AG09319 (cell line): ENCODE measurements around the gene TMEM119.
"Not testable (repeated sequence)": the region's sequence is repeated elsewhere in the genome, so short reads cannot be mapped to it uniquely, and the experiment has no call there.

Experiments
- DNase-seq: peaks from one replicate; pipeline ENCODE4 v3.0.0-alpha.2; 2010; ENCODE audit warnings: low read depth; ENCODE audit errors: extremely low read depth
- CTCF ChIP-seq: IDR thresholded peaks from 2 replicates; pipeline ENCODE4 v1.5.1; 2011; ENCODE audit warnings: low read depth, mild to moderate bottlenecking, inconsistent platforms, low read length, moderate library complexity

The TMEM119 gene

GRCh38 chr12:108637222-108637971 lies 39.5 kb upstream of the TMEM119 start:
- no peak for TF ChIP-seq CTCF
- DNase-seq = no peak

GRCh38 chr12:108635997-108636808 lies 38.3 kb upstream of the TMEM119 start:
- TF ChIP-seq CTCF = no peak
- no peak for DNase-seq

GRCh38 chr12:108635201-108635996 lies 37.5 kb upstream of the TMEM119 start:
- no peak for TF ChIP-seq CTCF
- no peak for DNase-seq

GRCh38 chr12:108634341-108634751 lies 36.5 kb upstream of the TMEM119 start:
- no peak for TF ChIP-seq CTCF
- no peak for DNase-seq

GRCh38 chr12:108633534-108634248 lies 35.8 kb upstream of the TMEM119 start, which contains the start of gene SELPLG:
TSS of gene SELPLG (minus strand) at chr12:108633894. CDS start at chr12:108624307, 9,587 bp downstream.
- DNase-seq = no peak
- TF ChIP-seq CTCF = no peak

- DNase-seq = no peak
- TF ChIP-seq CTCF = no peak
These were observed 35.2 kb upstream of the TMEM119 start for GRCh38 chr12:108633081-108633533.

- not testable (repeated sequence) for DNase-seq
These were observed 33.4 kb upstream of the TMEM119 start for GRCh38 chr12:108631261-108631660.
